GM18511 (cell line): ENCODE data around the gene NUDT14.

Source experiments
- ATAC-seq: cut with Tn5 transposase; IDR thresholded peaks from one replicate; pipeline ENCODE4 v1.9.1; 2021; ENCODE audit warnings: mild to moderate bottlenecking, moderate library complexity; ENCODE audit not compliant: unreplicated experiment

The NUDT14 gene

DNA sequence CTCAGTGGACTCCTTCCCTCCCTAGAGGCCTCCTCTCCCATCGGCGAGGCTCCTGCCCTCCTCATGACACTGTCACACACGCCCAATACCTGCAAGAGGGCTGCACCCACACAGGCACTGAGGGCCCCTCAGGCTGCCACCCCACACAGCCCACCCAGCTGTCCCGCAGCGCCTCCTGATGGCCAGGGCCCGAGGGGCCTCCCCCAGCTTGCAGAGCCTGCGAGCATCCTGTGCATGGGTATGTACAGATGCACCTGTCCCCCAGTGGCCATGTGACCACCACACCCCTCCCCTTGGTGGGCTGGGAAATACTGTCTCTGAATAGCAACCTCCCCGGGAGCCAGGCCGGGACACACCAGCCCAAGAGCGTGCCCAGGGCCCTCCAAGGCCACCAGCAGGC is 19.0 kb upstream of the NUDT14 start:
- no peak for ATAC-seq

DNA sequence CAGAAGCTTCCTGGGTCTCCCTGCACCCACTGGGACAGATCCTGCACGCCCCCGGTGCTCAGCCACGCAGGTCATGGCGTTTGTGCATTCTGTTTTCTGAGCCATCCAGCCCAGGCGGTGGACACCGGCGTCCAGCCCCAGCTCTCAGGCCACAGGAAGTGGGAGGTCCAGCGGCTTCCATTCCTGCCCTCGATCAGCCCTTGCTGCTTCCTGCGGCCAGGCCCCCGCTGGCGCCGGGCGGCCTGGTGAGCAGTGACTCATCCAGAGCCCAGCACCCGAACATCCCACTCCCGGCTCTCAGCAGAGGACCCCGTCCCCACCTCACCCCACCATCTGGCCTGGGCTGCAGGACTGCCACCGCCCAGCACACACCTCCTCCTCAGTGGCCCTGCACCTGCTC is 18.0 kb upstream of the NUDT14 start:
- no peak for ATAC-seq

DNA sequence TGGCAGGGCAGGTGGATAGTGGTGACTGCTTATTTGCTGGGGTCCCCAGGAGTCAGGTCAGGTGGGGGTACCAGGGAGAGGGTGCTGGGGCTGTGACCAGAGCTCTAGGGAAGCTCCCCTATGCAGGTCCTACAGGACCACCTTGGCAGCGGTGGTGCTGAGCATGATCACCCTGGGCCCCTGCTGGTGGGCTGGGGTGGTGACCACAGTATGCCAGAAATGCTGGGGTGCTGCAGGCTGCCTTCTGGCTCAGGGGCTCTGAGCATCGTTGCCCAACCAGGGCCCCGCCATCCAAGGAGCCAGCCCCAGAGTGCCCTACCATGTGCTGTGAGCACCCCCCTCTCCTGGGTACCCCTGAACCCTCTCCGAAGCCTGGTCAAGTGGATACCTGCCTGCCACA is 17.5 kb upstream of the NUDT14 start:
- ATAC-seq = no peak

DNA sequence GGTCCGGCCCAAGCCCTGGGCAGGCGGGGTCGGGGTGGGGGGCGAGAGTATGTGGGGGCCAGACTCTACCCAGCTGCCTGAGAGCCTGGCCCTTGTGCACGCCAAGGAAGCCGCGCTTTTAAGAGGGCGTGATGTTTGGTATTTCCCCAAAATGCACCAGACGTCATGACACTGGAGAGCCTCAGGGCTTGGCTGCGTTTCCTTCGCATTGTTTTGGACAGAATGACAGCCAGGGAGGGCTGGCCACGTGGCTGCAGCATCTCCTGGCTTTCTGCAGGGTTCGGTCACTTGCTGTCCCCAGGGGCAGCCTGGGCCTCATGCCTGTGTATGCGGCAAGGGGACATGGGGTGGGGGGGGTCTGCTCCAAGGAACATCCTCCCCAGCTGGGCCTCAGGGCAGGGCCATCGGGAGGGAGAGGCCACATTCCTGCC is 16.1 kb upstream of the NUDT14 start:
- ATAC-seq = no peak

DNA sequence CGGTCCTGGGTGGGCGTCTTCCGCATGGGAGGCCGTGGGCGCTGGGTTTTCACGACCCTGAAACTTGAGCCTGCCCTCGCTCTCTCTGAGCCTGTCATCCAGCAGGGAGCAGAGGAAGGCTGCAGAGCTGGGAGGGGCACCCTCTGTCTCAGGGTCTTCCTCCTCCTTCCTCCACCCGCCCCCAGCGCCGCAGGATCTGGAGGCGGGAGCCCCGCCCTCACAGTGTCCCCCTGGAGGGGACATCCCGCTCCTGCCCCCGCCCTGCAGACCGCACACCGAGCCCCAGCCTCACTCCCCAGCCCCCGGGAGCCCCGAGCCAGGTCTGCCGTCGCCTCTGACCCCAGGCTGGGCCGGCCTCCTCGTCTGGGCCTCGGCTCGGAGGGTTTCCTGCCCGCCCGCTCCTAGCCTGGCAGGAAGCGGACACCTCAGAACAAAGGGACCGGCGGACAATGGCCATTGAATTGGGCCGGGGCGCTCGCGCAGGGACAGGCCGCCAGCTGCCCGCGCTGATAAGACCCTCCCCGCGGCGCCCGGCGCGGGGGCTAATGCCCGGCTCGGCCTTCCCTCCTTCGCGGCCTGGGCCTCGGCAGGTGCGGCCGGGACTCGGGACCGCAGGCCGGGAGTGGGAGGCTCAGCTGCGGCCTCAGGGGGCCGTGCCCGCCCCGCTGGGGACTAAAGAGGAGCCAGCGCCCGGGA is 15.3 kb upstream of the NUDT14 start:
- ATAC-seq = no peak

DNA sequence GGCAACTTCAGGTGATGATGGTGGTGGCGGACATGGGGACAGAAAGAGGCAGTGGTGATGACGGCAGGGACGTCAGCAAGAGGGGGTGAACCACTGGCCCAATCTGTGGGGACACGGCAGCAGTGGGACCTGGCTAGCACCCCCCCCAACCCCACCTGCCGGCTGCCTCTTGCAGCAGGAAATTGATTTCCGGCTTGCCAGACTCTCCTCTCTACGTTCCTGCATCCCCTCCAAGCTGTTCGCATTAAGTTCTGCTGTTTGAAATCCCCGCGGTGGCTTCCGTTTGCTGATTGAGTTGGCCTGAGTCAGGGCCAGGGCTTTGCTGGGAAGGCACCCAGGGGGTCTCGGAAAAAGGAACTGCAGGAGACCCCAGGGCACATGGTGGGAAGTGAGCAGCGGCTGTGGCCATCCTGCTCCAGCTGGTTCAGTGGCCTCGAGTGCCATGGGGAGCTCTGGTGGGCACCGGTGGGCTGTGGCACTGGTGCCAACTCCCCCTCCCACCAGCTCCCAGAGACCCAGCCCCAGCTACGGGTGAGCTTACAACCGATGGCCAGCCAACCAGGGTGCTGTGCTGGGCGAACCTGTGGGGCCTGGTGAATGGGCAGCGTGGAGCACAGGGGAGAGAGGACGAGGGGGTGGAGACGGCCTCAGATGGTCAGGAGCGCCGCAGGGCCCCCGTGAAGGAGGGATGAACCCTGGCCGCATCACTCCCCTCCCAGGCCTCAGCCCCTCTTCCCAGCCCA is 14.6 kb upstream of the NUDT14 start:
- ATAC-seq = no peak

DNA sequence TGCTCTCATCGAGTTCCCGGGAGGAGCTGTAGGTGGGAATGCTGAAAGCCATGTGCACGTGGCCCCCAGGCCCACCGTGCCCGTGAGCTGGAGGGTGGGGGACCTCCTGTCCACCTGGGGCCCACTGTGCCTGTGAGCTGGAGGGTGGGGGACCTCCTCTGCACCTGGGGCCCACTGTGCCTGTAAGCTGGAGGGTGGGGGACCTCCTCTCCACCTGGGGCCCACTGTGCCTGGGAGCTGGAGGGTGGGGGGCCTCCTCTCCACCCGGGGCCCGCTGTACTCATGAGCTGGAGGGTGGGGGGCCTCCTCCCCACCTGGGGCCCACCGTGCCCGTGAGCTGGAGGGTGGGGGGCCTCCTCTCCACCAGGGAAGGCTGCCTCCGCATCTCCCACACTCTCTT is 13.9 kb upstream of the NUDT14 start:
- ATAC-seq = no peak

DNA sequence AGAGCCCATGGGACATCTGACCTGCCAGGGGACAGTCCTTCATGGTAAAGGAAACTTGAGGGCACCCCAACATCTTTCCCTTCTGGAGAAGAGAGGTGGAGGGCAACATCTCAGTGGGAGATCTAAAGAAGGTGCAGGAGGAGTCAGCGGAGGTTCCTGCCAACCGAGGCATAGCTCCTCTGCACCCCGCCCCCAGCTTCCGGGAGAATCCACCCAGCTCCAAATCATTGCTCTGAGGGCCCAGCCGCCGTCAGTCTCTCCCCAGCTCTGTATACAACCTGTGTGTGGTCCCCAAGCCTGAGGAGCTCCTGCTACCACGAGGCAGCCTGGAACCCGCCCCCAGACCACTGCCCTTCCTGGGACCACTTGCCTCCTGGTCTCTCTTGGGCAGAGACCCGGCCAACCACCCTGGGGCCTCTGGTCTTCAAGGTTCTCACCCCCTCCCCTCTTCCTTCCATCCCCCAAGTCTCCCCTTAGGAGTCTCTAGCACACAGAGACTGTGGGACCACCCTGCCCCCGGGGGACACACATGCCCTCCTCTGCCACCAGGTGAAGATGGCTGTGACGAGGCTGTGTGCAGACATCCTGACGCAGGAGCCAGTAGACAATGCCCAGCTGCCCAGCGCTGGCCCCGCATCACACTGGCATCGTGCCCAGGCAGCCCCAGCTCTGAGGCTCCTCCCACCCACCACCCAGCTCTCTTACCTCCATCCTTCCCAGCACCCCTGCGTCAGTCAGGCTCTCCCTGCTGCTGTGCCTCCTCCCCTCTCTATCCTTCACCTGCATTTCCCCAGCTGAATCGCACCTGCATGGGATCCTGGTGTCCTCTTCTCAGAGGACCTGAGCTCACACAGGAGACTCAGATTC is 13.0 kb upstream of the NUDT14 start:
- no peak for ATAC-seq

DNA sequence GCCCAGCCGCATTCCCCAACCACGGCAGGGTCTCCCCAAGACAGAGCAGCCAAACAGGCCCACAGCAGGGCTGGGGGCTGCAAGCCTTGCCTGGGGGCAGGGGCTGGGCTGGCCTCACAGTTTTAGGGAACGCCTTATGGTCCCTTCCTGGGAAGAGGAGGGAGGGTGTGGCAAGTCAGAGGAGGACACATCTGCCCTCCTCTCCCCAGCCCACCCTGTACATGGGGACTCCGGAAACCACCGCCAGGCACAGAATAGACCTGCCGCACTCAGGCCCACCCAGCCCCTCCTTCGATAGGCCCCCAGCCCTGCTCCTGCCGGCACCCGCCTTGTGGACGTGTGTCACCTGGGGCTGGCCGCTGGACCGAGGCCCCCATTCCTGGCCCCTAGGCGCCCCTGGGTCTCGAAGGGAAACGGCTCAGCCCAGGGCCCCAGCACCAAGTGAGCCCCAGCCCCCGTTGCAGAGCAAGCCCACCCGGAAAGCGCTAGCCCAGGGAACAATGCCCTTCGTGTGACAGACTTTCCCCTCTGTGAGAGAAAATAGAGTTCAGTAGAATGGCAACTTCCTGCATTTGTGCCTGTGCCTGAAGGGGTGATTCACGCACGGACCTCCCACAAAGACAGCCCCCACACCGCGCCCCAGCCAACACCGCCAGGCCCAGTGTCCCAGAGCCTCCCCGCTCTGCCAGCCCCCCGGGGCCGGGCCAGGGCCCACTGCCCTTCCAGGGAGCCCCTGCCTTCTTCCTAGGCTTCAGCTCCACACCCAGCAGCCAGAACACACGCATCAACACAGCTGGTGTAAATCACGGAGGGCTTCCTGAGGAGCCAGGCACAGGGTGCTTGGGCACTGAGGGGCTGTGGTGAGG is 12.0 kb upstream of the NUDT14 start:
- ATAC-seq = no peak

DNA sequence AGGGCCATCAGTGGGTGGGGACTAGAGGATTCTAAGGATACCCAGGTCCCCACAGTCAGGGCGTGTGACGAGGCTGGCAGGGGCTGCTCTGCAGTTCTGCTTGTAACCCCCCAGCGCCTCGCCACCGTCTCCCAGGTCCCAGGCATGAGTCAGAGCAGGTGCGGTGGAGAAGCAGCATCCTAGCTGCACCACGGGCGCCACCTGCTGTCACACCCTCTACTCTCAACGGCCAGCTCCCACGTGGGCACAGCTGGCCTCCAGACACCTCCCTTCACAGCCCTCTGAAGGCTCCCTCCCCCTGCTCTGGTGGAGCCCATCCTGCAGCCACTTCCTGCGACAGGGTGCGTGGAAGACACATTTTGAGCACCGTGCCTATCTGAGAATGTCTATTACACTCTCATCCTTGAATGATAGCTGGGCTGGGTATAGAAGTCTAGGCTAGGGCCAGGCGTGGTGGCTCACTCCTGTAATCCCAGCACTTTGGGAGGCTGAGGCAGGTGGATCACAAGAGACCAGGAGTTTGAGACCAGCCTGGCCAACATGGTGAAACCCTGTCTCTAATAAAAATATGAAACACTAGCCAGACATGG is 6.9 kb upstream of the NUDT14 start:
- ATAC-seq = no peak

DNA sequence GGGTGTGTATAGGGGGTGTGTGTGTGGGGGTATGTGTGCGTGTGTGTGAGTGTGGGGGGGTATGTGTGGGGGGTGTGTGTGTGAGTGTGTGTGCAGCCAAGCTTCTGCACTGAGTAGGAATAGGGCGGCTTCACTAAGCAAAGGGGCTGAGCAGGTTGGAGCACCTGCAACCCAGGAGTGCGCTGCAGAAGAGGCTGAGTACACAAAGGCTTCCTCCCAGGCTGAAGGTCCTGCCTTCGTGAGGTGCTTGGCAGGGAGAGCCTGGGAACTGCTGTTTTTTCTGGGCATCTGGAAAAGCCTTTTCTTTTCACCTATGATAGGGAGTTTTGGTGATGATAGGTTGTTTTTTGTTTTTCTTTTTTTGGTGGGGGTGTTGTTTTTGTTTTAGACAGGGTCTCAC is 6.0 kb upstream of the NUDT14 start:
- ATAC-seq = no peak

DNA sequence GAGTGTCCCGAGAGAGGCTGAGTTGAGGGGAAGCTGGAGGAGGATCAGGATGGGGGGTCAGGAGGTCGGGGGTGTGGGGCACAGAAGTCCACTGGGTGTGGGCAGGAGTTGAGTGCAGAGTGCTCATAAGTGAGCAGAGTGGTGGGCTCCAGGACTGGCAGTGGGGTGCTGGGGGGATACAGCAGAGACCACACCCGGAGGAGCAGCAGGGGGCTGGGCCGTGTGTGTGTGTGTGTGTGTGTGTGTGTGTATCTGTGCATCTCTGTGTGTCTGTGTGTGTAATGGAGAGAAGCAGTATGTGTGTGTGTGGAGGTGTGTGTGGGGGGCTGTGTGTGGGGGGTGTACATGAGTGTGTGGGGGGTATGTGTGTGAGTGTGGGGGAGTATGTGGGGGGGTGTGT is 4.9 kb upstream of the NUDT14 start:
- ATAC-seq = no peak

DNA sequence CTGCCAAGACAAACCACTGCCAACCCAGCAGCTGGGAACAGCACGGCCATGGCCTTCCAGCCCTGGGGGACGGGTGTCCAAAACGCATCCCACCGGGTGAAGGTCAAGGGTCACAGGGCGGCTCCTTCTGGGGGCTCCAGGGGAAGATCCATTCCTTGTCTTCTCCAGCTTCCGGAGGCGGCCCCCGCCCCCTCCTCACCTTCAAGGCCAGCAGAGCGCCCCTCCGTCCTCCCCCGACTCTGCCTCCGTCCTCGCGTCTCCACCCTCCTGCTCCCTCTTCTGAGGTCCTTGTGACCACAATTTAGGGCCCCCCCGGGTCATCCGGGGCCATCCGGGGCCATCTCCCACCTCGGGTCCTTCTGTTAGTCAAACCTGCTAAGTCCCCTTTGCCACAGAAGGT is 3.9 kb upstream of the NUDT14 start:
- ATAC-seq = no peak

DNA sequence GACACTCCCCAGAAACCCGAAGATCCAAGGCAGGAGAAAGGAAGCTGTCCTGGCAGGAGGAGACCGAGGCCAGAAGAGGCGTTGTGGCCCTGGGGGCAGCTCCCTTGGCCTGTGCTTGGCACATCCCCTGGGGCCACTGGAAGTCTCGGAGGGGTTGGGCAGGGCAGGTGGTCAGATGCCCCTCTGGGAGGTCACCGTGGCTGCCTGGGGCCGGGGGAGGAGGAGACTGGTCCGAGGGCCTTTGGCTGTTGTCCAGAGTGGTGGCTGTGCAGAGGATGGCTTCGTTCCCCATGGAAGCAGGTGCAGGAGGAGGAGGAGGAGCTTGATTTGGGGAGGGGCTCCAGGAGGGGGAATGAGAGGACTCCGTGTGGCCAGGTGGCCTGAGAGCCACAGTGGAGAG is 3.3 kb upstream of the NUDT14 start:
- no peak for ATAC-seq

DNA sequence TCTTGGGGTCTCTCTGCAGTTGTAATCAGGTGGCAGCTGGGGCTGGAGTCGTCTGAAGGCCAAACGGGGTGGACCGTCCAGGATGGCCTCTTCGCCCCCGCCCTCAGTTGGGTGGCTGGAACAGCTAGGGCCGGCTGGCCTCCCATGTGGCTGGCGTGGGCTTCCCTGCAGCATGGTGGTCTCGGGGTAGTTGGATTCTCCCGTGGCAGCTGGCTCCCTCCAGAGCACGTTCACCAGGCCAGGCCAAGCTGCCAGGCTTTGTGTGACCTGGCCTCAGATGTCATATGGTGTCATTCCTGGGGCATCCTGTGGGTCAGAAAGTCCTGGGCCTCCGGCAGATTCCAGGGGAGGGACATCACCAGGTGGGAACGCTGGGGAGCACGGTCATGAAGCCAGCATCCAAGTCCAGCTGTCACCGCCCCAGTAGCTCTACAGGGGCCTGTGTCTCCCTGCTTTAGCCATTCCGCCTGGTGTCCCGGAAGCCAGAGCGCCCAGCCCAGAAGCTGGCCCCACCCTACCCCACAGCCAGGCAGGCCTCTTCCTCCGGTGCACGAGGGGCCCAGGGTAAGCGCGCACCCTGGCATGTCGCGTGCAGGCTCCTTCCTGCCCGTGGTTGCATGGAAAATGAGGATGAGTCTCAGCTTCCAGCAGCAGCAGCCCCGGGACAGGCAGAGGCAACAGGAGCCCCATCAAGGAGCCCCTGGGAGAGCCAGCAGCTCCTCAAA is 1.3 kb upstream of the NUDT14 start:
- ATAC-seq = no peak

DNA sequence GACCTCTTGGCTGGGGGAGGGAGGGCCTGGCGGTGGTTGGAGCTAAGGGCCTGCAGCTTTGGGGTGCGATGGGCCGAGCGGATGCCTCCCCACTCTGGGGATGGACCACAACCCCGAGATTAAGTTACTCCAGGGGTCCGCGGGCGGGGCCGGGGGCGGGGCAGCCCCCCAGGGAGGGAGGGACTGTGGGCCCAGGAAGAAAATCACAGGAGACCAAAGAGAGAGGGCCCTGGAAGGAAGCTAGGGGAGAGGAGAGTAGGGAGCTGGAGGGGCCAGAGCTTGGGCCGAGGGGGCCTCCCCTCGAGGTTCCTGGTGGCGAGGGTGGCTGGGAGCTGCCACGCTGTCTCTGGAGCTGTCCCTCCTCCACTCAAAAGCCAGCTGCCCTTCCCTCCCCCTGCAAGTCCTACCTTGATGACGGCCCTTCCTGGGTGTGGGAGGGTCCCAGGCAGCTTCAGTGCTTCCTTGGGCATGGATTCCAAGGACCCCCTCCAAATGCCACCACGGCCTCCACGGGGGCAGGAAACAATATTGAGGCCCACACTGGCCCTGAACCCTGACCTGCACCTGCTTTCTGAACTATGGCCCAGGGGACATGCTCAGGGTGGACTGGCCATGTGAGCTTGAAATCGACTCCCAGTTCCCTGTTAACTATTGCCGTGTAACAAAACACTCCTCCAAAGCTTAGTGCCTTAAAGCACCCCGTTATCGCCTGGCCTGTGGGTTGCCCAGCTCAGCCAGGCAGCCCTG is 610 bp upstream of the NUDT14 start:
- no peak for ATAC-seq

DNA sequence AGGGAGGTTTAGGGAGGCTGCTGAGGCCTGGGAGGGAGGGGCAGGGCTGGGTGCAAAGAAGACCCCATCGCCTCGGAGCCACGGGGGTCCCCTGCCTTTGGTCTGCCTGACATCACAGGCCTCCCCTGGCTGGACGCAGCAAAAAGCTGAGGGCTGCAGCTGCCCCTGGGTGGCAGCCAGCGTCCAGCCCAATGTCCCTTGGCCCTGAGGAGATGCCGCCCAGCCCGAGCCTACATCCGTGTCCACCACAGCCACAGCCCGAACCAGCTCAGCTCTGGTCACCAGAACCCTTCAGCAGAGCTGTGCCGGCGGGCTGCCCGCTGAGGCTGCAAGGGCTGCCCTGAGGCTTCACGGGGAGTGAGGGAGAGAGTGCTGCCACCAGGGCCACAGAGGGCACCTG is 1.9 kb downstream of the NUDT14 start:
- ATAC-seq = no peak

DNA sequence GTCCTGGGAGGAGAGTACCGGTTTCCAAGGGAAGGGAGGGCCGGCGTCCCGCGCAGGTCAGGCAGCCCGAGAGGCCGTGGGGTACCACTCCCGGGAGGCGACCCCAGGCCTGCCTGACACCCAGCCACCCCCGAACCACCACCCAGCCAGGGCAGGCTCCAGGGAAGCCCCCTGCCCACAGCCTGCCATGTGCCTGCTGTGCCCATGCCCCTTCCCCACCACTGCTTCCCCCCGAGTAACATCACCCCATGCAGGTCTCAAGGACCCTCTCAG is 2.3 kb downstream of the NUDT14 start:
- ATAC-seq = no peak
